NCI-H345 (cell line): ENCODE results near the gene MTA1.

Source experiments
- DNase-seq: peaks from one replicate; lab custom pipeline; 2025; lab: John Stamatoyannopoulos, UW

Gene MTA1

GRCh38 chr14:105498430-105499255 is 79.0 kb downstream of the MTA1 start:
- DNase-seq: no peak

DNA sequence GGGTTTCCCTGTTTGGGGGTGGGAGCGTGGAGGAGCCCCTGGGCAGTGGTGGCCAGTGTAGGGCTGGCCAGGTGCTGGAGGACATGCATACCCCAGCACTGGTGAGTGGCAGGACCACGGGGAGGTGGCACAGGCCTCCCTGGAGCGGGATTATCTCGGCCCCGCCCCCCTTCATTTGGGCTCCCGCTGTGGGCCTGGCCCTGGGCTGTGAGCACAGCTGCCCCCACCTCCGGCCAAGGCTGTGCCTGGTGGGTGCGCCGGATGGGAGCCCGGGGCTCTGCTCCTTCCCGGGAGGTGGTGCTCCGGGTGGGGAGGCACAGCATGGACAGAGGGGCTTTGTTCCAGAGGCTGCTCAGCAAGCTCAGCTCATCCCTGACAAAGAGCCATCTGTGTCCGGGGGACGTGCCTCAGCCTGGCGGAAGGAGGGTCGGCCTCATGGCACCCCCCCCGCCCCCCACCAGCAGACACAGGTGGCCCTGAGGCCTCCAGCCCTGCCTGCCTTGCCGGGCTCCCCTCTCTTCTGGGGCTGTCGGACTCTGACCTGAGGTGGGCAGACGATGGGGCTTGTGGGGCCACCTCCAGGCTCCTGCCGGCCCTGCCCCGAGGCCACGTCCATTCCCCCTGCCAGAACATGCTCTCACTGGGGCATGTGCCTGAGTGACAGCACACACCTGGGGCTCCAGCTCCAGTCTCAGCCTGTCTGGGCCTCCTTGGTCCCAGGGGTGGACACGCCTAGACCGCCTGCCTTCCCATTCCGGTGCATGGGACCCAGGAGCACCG is 79.8 kb downstream of the MTA1 start:
- DNase-seq: no peak

DNA sequence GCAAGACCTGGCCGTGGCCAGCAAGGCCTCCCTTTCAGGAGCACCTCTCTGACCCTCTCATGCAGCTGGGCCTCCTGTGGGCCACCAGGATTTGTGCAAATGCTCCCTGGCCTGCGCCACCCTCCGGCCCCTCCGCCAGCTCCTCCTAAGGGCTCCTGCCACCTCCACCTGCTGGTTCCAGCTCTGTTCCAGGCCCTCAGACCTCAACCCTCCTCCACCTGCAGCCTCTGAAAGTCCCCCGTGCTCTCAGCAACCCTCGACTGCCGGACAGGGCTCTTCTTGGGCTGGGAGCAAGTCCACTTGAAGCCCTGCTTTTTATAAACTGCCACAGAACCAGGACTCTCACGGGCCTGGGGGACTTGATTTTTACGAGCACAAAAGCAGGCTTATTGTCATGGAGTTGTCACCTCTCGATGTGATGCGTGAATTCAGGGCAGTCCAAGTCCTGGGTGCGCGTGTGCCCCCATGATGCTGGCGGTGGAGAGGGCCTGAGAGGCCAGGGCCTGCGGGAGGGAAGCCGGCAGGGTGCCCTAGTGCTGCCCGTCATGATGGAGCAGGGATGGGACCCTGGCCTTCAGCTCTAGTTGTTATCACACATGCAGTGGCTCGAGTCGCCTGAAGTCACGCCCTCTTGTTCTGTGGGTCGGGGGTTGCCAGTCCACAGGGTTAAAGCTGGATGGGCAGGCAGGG is 80.6 kb downstream of the MTA1 start:
- no peak for DNase-seq

GRCh38 chr14:105500726-105501101 is 81.1 kb downstream of the MTA1 start:
- DNase-seq: no peak

DNA sequence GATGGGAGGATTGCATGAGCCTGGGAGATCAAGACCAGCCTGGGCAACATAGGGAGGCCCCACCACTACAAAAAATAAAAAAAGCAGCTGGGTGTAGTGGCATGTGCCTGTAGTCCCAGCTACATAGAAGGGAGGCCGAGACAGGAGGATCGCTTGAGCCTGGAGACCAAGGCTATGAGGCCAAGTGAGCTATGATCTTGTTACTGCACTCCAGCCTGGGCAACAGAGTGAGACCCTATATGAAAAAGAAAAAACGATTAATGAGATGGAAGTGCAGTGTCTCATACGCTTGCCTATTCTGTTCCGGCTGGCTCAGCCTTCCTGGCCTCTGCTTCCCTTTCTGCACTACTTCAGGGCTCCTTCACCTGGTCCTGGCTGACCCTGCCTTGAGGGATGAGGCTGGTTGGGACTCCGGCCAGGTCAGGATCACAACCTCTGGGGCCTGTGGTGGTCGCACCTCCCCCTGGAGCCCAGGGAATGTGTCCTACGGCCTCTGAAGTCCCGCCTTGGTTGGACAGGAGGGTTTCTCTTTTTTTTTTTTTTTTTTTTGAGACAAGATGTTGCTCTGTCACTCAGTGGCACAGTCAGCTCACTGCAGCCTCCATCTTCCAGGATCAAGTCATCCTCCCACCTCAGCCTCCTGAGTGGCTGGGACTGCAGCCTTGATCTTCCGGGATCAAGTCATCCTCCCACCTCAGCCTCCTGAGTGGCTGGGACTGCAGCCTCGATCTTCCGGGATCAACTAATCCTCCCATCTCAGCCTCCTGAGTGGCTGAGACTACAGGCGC is 82.1 kb downstream of the MTA1 start:
- DNase-seq: no peak

DNA sequence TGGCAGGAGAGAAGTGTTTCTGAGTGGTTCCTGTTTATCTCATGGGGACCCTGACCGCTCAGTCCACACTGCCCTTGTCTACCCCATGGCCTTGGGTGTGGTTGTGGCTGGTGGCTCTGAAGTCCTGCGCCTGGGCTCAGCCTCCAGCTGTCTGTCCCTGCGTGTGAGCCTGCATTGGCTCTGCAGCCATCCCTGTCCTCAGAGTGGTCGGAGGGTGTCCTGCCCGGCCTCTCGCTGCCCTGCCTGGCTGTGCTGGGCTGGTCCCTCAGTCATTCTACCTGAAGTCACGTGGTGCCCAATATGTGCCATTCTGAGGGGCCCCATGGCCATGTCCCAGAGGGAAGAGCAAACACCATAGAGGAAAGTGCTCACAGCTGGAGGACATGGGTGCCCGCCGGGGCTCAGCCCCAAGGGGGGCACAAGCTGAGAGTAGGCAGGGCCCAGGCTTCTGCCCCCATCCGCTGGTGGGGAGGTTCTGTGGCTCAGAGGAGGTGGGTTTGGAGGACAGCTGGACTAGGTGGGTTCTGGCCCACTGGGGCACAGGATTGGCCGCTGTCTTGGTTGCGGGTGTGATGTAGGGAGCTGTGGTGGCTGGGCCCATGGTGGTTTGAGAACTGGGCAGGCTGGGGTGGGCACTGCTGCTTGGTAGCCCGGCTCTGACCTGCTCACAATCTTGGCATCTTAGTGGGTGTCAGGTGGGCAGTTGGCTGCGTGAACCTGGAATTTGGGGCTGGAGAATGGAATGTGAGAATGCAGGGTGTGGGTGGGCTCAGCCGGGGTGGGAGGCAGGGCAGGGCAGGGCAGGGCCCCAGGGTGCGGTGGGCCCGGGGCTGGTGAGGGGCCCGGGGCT is 83.0 kb downstream of the MTA1 start:
- DNase-seq: no peak

GRCh38 chr14:105503296-105503640 is 83.6 kb downstream of the MTA1 start:
- DNase-seq: no peak

DNA sequence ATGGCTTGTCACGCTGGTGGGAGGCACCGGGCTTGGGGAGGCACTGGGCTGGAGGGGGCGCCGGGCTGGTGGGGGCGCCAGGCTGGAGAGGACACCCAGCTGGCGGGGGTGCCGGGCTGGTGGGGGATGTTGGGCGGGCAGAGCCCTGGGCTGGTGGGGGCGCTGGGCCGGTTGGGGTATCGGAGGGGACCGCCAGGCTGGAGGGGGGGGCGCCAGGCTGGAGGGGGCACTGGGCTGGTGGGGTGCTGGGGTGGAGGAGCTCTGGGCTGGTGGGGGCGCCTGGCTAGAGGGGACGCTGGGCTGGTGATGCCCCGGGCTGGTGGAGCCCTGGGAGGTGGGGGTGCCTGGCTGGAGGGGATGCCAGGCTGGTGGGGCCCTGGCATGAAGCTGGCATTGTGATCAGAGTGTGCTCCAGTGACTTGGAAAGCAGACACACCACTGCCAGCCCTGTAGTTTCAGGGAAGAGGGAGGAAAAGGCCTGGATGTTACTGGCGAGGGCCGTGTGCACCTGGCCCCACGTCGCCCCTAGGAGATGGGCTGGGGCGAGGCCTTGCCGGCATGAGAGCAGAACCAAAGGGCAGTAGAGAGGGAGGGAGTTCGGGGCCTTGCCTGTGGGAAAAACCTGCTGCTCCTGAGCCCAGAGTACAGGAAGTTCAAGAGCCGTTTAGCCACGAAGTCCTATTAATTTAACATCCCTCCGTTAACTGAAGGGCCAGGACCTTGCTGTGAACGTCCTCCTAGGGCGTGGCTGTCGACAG is 84.5 kb downstream of the MTA1 start:
- no peak for DNase-seq

DNA sequence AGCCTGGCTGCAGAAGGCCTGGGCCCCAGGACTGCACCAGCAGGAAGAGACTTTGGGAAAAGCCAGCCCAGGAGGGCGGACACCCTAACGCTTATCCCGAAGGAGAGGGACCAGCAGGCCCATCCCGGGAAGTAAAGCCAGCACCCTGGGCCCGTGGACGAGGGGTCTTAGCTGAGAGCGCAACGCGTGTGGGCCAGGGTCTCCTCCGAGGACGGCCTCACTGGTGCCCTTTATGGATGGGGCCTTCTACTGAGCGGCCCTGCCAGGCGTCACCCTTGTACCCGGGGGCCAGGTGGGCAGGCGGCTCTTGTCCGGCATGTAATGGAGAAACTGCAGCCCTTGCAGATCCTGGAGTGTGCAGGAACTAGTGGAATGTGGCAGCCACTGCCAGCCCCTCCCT is 85.5 kb downstream of the MTA1 start:
- no peak for DNase-seq

DNA sequence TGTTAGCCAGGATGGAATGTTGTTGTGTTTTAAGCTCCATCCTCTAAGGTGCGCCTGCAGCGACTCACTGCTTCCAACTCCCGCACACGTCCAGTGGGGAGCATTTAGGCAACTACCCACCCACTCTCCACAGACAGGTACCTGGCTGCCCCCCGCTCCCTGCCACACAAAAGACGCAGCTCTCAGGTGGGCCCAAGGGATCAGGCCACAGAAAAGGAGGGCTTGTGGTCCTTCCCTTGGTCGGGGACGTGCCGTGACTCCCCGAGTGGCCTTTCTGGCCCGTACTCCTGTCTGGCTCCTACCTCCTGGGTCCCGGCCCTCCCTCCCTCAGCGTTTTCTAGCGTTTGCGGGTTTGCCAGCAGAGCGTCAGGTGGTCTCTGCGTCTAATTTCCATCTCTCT is 87.6 kb downstream of the MTA1 start:
- no peak for DNase-seq

- DNase-seq: no peak
Measured at GRCh38 chr14:105508069-105508468, 88.4 kb downstream of the MTA1 start.

DNA sequence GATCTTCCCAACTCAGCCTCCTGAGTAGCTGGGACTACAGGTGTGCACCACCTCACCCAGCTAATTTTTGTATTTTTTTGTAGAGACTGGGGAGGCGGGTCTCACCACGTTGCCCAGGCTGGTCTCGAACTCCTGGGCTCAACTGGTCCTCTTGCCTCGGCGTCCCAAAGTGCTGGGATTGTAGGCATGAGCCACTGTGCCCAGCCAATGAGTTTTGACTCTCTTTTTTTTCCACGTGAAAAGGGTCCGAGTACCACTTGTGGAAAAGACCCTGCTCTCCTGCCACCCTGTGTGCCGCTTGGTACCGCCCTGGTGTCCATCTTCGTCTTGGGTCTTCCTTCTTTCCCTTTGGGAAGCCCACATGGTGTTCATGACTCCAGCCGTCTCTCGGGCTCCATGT is 89.0 kb downstream of the MTA1 start:
- no peak for DNase-seq

DNA sequence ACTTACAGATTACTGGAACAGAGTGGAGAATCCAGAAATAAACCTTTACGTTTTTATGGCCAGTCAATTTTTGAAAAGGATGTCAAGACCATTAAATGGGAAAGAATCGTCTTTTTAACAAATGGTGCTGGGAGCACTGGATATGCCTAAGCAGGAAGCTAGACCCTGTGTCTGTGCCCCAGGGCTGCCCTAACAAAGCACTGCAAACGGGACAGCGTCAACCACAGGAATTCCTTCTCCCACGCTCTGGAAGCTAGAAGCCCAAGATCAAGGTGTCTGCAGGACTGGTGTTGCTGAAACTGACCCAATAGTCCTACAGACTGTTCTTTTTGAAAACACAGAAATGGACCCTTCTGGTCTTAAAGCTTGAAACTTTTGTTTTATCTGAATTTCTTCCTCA is 97.5 kb downstream of the MTA1 start:
- no peak for DNase-seq

DNA sequence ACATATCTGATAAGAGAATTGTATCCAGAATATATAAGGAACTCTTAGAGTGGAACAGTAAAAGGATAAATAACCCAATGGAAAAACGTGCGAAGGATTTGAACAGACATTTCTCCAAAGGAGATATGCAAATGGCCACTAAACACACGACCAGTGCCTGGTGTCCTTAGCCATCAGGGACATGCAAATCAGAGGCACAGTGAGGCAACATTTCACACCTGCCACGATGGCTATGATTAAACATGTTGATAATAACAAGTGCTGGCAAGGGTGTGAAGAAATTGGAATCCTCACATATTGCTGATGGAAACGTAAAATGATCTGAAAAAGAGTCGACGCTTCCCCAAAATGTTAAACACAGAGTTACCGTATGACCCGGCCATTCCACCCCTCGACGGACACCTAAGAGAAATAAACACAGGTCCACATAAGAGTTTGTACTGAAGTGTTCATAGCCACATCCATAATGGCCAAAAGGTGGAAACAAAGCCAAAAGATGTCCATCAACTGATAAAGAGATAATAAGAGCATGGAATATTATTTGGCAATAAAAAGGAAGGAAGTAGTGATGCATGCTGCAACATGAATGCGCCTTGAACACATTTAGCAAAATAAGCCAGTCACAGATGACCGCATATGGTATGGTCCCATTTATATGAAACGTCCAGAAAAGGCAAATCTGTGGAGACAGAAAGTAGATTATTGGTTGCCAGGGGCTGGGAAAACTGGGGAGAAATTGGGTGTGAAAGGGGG is 100.5 kb downstream of the MTA1 start:
- no peak for DNase-seq
